Activated T-cell treated with anti-CD3 and anti-CD28 coated beads for 48 hours (primary cell): ENCODE measurements around the gene FOXO1.
"Not testable (repeated sequence)": the region's sequence is repeated elsewhere in the genome, so short reads cannot be mapped to it uniquely, and the experiment has no call there.

ENCODE experiments used
- DNase-seq: peaks from one replicate; pipeline ENCODE4 v3.0.0-alpha.2; 2020; ENCODE audit warnings: low read depth

The FOXO1 gene

DNA sequence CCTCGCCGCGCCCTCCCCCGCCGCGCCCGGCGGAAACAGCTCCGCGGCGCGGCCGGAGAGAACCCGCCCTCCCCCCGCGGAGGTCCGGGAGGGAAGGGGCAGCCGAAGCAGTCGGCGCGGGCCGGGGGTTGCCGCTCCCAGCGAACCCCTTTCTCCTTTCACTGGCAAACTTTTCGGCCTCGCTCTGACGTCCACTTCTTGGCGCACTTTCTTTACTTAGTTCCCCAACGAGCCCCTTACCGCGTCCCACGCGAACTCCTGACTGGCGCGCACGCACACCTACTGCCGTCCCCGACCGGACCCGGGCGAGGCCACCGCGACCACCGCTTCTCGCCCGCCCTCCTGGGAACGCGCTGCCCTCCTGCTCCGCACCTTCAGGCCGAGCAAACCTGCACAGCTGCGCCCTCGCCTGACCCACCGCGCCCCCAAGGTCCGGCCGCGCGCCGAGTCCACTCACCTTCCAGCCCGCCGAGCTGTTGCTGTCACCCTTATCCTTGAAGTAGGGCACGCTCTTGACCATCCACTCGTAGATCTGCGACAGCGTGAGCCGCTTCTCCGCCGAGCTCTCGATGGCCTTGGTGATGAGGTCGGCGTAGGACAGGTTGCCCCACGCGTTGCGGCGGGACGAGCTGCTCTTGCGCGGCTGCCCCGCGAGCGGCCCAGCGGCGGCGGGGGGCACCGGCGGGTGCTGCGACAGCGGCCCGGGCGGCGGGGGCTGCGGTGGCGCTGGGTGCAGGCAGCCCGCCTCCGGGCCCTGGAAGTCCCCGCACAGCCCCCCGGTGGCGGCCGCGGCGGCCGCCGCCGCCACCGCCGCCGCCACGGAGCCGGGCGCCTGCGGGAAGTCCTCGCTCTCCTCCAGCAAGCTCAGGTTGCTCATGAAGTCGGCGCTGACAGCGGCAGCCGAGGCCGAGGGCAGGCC lies 1.1 kb downstream of the FOXO1 start:
- DNase-seq = peak; percentile 35

DNA sequence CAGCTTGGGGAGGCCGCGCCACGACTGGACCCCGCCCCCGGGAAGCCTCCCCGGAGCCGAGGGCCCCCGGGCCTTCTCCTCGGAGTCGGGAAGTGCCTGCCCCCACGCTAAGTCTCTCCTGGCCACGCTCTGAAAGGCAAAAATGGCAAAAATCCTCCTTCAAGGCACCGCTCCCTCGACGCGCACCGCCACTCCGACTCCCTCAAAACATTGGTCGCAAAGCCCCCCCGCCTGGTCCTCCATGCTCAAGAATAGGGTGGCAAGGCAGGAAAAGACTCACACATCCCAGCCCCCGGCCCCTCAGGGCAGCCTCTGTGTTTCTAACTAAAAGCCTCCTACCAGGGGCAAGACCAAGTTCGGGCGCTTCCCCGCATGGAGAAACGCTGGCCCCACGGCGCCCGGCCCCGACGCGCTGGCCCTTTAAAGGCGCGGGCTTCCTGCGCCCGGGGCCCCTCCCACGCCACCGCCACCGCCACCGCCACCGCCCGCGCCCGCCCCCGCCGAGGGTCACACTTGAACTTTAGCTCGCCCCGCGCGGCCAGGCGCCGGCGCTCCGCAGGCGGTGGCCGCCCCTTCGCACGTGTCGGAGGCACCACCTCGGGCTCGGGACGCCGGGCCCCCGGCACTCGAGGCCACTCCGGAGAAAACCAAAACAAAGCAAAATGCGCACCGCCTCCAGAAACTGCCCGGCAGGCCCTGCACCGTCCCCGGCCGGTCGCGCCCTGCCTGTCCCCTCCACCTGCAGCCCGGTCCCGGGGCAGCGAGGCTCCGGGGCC lies 1.9 kb downstream of the FOXO1 start:
- peak; percentile 69 for DNase-seq

DNA sequence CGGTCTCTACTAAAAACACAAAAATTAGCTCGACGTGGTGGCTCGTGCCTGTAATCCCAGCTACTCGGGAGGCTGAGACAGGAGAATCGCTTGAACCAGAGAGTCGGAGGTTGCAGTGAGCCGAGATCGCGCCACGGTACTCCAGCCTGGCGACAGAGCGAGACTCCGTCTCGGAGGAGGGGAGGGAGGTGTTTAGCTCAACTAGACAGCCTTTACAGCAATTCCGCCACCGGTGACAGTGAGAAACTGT lies 2.4 kb downstream of the FOXO1 start:
- DNase-seq = not testable (repeated sequence)

DNA sequence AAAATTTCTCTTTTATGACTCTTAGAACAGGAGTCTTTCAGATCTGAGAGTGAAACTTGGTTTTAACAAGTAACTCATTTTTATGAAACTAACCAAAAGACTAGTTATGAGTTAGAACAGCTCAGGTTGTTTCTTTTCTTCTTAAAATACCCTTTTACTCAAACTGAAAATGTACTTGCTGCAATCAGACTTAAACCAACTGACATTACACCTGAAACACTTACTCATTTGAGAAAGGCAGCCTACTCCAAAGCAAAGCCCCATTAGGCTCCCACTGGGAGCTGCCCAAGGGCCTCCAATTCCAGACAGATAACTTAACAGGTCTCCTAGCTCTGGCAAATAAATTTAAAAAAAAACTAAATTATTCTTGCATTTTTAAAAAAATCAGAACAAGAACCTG lies 3.6 kb downstream of the FOXO1 start:
- no peak for DNase-seq

DNA sequence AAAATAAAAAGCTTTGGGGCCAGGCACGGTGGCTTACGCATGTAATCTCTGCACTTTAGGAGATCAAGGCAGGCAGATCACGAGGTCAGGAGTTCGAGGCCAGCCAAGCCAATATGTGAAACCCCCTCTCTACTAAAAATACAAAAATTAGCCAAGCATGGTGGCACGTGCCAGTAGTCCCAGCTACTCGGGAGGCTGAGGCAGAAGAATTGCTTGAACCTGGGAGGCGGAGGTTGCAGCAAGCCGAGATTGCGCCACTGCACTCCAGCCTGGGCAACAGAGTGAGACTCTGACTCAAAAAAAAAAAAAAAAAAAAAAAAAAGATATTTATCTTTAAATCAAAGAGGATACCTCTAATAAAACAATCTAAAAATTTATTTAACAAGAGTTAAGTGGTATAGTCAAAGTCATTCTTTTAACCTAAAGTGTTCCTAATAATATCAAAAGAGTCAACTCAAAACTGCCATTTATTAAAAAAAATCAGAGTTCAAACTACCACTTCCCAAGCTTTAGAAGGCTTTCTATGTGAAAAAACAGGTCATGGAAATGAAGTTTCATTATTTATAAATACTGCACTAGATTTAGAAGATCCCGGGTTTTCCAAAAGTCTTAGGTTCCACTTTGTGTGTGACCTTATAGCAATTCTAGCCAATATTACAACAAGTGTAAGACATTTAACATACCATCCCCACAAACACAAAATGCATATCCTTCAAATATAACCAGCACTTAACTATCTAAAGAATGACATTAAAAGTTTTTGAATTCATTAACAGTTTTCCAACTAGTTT lies 4.4 kb downstream of the FOXO1 start:
- no peak for DNase-seq

DNA sequence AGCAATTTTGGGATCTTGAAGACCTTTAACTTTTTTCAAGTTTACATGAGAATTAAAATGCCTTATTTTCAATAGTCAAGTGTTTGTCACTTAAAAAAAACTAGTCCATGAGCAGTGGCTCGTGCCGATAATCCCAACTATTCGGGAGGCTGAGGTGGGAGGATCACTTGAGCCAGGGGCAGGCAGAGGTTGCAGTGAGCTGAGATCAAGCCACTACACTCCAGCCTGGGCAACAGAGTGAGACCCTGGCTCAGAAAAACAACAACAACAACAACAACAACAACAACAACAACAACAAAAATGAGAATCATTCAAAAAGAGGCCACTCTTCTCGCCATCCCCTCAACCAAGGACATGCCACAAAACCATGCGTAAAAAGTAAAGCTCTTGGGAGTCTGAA lies 5.7 kb downstream of the FOXO1 start:
- DNase-seq = no peak

DNA sequence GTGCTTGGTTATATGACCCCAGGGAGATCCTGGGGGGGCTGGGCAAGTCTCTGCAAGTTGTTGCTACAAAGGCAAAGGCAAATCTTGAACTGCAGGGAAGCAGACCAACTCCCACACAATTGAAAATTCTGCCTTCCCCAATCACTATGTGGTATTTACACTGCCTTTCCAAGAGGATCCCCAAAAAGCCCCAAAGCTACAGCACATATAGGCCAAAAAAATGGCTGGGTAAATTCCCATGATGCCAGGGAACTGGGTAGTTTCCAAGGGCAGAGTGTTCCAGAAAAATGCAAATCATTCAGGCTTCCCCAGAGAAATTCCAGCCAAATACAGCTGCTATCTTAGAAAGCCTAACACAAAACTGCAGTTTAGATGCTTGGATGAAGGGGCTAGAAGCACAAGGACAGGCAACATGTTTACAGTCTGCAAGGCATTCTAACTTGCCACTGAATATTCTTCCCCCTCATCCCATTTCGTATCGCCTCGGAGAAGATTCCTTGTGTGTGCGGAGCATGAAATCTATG lies 6.2 kb downstream of the FOXO1 start:
- DNase-seq = no peak

DNA sequence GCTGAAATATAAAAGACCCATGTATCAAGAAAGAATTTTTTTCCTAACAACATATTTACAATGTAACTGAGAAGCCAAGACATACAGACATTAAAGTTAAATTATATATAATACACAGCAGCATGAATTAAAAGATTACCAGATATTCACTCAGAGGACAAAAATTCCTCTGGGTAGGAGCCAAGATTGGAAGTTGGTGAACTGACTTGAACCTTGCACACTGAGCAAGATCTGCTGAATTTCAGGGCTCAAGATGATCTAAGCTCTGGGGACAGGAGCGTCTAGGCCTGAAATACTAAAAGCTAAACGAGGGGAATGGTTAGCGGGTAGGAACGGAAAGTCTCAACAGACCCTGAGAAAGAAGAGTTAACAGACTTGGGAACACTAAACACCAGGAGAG lies 8.5 kb downstream of the FOXO1 start:
- DNase-seq = no peak

DNA sequence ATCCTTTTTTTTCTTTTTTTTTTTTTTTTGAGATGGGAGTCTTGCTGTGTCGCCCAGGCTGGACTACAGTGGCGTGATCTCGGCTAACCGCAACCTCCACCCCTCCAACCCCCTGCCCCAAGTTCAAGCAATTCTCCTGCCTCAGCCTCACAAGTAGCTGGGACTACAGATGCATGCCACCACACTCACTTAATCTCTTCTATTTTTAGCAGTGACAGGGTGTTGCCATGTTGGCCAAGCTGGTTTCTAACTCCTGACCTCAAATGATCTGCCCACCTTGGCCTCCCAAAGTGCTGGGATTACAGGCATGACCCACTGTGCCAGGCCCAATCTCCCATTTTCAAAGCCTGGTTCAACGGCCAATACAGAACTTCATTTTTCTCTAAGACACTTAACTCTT lies 9.1 kb downstream of the FOXO1 start:
- no peak for DNase-seq

DNA sequence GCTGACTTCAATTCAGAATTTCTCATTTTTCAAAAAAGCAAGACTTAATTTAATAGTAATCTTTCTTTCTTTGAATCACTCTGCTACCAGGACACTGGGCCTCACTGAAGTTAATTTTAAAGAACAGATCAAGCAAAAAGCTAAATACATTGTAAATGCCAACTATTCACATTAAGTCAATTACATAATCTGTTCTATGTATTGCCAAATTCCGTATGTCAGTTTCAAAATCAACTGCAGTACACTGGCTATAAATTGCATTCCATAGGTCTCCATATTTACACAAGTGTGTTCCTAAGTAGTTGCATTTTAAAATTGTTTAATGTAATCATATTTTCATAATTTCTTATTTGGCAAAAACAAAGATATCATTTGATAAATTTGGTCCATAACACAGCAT lies 10.1 kb downstream of the FOXO1 start:
- no peak for DNase-seq

DNA sequence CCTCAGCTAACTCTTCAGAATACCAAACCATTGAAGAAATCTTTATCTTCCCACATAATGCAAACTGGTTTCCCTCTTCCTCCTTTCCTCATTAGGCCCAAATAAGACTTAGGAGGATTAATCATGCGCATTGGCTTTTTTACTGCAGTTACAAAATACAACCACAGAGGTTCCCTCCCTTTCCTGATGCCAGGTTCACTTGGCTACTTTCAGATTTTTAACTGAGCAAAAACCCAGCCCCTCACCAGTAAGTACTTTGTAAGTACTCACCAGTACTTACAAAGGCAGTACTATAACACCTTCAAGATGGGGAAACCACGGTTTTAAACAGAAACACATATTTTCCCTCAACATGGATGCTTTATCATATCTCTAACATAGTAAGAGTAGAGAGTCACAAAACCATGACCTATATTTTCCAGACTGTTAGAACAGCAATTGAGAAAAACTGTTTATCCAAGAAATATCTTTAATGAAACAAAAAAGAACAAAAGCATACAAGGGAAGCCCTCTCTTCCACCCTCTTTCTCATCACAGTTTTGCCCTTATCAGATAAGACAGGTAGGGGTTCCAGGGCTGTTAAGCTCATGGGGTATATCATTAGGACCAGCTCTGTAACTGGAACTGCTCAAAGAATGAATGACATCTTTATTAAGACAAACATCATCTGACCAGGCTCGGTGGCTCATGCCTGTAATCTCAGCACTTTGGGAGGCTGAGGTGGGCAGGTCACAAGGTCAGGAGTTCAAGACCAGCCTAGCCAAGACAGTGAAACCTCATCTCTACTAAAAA lies 12.7 kb downstream of the FOXO1 start:
- DNase-seq = no peak

DNA sequence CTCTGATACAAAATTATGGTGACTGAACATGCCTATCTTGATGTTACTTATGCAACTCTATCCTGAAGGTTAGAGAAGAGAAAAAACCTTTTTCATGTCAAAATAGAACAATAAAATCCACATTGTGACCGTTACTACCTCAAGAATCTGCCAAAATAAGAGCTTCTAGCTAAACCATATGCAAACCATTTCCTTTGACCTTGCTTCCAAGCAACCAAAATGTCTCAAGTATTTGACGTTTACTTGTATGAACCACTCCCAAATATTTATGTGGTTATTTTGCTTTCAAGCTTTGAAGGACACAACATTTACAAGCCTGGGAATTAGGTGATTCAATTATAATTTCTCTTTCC lies 13.9 kb downstream of the FOXO1 start:
- DNase-seq = no peak

DNA sequence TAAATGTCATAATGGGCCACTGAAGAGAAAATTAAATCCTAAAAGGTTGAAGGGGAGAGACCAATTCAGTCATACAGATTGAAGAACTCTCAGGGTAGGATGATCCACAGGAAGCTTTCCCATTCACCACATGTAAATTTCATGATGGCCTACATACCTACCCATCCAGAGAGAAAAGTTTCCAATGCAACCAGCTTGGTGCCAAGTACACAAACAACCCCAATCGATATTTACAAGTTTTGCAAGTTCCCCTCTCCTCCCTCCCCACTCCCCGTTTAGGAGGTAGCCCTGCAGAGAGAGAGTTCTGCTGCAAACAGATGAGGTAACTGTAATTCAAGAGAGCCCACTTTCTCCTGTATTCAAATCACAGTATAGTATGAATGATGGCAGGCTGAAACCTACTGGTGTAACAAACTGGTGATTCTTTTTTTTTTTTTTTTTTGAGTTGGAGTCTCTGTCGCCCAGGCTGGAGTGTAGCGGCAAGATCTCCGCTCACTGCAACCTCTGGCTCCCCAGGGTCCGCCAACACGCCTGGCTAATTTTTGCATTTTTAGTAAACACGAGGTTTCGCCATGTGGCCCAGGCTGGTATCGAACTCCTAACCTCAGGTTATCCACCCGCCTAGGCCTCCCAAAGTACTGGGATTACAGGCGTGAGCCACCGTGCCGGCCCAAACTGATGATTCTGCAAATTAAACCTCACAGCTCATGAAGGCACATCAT lies 14.4 kb downstream of the FOXO1 start:
- no peak for DNase-seq

DNA sequence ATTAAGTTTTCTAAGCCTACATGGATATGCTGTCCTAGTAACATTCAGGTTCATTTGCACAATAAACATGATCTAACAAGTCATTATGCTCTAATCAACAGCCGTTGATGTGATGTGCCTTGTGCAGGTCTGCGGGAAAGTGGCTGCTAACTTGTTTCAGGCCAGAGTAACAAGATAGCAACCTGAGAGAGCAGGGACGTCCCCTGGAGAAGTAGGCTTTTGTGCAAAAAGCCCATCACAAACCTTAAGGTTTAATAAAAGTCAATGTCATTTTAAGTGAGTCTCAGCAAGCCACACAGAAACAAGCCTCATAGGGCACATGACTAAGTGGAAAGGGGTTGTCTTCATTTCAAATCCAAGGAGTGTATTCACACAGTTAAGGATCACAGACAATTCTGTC lies 17.6 kb downstream of the FOXO1 start:
- no peak for DNase-seq

DNA sequence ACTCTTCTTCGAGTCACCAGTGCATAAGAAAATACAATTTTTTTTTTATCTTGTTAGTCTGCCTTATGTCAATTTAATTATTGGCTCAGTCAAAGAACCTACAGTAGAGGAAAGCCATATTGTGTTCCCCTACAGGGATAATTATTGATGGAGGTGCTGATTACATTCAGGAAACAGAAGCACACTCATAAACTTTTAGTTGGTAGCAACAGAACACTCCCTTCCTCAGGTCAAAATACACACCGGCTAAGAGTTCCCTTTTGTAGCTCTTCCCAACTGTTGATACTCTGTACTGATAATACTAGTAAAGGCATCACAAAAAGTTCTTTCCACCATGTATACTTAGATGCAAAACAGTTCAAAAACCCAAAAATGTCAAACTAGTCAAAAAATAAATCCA lies 18.4 kb downstream of the FOXO1 start:
- no peak for DNase-seq

DNA sequence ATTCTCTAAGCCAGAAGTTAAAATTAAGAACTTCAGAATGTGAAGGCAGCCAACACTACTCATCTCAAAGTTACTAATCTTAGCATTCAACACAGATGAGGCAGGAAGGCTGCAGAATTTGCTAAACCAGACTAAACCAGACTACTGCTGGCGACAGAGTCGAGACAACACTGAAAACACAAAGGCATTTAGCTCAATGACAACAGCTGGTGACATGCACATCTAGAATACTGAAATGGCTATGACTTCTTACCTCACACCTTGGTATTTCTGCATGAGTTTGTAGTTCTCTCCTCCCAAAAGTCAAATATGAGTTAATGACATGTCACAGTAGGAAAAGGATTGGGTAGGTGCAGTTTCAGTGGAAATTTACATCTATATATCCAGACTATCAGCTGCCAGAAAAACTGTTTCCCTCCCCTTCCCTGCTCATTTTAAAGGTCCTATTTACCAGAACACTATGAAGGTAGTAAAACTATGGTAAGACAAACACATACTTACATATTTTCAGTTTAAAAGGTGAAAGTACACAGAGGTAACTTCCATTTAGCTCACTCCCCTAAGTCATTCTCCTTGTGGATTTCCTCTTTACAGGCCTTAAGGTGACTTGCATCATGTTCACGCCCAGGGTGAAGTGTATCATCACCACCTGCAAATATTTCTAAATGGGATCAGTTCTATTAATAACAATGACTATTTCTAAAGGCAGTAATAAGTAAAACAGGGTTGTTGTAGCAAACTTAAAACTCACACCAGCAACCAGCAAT lies 21.4 kb downstream of the FOXO1 start:
- DNase-seq = no peak

DNA sequence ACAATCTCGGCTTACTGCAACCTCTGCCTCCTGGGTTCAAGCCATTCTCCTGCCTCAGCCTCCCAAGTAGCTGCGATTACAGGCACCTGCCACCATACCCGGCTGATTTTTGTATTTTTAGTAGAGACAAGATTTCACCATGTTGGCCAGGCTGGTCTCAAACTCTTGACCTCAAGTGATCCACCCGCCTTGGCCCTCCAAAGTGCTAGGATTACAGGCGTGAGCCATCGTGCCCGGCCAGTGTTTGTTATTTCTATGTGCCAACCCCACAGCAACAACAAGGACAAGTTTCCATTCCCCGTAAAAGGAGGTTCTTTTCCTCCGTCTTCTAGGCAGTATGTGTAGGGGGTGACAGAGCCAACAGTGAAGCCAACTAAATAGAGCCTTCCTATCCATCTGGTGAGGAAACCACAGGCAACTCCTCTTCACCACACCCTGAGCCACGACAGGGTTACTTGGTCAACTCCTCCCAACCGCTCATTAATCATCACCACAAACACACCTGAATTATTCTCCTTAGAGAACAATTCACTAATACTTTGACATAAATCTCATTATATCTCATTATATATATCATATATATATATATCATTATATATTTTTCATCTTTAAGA lies 25.5 kb downstream of the FOXO1 start:
- no peak for DNase-seq

DNA sequence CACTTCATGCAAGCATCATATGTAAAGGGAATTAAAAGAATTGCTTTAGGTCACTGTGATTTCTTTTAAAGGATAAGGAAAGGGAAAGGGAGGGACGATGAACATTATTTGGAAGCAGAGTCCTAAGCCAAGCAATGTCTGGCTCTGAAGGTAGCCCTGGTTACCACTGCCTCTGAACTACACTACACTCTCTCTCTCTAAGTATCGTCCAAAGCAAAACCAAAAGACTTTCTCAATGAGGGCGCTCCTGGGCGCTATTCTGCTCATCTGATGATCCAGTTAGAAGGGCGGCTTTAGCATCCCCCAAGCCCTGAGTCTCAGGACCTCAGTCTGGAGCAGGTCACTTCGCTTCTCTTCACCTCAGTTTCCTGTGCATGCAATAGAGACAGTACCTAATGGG lies 26.2 kb downstream of the FOXO1 start:
- DNase-seq = no peak

DNA sequence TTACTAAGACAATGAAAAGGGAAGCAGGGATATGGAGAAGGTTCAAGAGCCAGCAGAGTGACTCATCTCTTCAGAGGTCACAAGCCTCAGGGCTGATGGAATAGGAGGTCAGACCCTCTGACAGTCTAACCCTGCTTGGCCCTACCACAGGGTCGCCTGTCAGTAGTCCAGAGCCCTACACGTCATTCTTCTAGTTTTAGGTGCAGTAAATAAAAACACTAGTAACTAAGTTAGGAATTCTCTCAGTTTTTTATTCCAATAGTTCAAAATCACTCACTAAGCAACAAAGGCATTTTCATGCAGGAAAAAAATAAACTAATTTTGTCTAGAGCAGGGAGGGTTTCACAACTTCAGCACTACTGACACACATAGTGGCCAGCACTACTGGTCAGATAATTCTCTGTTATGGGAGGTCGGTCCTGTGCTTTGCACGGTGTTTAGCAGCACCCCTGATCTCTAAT lies 27.2 kb downstream of the FOXO1 start:
- DNase-seq = no peak

DNA sequence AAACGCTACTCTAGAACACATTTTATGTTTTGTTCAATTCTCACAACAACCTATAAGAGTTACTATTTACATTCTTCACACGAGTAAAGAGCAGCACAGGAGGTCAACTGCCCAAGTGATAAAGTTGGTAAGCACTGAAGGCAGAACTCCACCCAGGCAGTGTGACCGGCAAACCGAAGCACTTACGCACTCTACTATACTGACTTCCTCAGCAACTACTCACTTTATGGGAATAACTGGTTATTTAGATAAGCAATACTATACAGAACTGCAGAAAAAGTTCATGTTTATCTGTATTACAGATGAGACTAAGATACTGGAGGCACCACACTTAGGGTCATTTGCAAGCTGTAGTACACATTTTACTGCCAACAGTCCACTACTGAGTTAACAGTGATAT lies 28.8 kb downstream of the FOXO1 start:
- no peak for DNase-seq
